ENCODE measurements around the gene RAVER1.
"Not testable (repeated sequence)": the region's sequence is repeated elsewhere in the genome, so short reads cannot be mapped to it uniquely, and the experiment has no call there.

Gene RAVER1, protein sequence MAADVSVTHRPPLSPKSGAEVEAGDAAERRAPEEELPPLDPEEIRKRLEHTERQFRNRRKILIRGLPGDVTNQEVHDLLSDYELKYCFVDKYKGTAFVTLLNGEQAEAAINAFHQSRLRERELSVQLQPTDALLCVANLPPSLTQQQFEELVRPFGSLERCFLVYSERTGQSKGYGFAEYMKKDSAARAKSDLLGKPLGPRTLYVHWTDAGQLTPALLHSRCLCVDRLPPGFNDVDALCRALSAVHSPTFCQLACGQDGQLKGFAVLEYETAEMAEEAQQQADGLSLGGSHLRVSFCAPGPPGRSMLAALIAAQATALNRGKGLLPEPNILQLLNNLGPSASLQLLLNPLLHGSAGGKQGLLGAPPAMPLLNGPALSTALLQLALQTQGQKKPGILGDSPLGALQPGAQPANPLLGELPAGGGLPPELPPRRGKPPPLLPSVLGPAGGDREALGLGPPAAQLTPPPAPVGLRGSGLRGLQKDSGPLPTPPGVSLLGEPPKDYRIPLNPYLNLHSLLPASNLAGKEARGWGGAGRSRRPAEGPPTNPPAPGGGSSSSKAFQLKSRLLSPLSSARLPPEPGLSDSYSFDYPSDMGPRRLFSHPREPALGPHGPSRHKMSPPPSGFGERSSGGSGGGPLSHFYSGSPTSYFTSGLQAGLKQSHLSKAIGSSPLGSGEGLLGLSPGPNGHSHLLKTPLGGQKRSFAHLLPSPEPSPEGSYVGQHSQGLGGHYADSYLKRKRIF

DNA sequence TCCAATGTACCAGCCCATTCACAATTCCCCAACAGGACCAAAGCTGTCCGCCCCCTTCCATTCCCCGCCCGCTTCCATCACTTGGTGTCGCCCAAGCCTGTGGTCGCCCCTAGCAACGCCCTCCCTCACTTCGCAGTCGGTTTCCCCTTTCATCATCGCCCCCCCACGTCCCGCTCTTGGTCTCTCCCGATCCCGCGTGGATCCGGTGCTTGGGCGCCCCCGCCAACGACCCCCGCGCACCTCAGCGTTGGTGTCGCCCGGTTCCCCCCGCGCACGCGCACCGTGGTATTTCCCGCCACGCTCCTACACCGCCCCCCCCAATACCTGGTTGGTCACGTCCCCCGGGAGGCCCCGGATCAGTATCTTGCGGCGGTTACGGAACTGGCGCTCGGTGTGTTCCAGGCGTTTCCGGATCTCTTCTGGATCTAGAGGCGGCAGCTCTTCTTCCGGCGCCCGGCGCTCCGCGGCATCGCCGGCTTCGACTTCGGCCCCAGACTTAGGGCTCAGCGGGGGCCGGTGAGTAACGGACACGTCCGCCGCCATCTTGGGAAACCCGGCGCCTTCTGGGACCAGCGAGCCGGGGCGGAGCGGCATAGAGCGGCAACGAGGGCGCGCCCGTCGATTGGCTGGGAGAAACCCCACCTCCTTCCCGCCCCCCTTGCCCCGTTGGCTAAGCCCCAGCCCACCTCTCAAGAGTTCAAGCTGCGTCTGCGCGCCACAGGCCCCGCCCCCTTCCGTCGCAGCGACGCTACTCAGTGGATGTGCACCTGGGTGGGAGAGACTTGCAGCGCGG, at the start of gene RAVER1:
Gene RAVER1 (minus strand): TSS at position 565 of the 793 bp plus-strand sequence. CDS start 22 bp downstream, at position 543.
- peak; percentile 96 to 99 (median 97) for DNase-seq (ENCODE audit: low read depth in 3 of 3)

DNA sequence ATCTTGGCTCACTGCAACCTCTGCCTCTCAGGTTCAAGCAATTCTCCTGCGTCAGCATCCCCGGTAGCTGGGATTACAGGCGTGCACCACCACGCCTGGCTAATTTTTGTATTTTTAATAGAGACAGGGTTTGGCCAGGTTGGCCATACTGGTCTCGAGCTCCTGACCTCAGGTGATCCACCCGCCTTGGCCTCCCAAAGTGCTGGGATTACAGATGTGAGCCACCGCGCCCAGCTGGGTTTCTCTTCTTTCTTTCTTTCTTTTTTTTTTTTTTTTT, 49.8 kb upstream of the RAVER1 start:
- not testable (repeated sequence) for DNase-seq (ENCODE audit: low read depth in 3 of 3)

DNA sequence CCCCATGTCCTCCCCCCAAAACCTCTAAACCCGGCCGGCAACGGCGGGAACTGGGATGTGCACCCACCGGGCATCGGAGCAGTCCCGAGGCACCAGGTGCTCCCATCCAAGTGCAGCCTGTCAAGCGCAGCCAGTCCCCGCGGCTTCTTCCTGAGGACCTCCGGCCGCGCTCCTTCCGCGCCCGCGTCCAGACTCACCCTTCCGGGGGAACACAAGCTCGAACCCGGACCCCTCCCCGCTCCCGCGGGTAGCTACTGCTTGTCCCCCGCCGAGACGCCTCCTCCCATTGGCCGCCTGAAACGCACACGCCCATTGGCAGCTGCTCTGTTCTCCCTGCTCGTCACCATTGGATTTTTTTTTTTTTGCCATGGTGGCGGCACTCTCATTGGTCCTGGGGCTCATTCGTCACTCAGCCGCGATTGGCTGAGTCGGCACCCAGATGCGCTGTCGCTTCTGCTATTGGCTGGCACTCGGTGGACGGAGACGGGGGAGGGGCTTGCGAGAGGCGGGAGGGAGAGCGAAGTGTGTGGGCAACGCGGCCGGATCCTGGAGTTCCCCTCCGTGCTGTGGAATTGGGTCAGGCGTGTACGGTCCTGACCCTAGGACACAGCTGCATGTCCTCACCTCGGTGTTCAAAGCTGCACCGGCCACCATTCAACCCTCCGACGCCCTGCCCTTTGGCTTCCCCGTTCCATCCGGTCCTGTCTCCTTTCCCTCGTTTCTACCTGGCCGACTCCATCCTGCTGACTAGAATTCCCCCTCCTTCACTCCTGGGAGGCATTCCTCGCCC, 47.2 kb upstream of the RAVER1 start, which contains the start of gene TYK2:
Gene TYK2 (minus strand): TSS at position 260 of the 790 bp plus-strand sequence. CDS start 2,166 bp downstream, outside the sequence.
- peak; percentile 90 to 96 (median 93) for DNase-seq (ENCODE audit: low read depth in 3 of 3)

DNA sequence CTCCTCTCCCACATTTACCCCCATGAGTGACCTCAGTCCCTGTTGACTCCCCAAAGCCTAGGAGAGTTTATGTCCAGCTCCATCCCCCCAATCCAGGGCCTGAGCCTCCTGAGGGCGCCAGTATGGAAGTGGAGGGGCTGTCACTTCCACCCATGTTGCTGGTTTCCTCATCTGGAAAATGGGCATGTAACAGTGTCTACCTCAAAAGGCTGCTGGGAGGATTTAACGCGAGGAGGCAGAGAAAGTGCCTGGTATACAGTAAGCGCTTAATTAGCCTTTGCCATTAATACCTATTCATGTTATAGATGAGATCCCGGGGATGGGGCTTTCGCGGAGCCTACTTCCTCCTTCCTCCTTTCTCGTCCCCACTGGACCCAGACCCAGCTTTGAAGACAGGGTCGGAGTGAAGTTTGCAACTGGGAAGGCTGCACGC, 46.6 kb upstream of the RAVER1 start:
- DNase-seq (ENCODE audit: low read depth in 3 of 3): no peak

DNA sequence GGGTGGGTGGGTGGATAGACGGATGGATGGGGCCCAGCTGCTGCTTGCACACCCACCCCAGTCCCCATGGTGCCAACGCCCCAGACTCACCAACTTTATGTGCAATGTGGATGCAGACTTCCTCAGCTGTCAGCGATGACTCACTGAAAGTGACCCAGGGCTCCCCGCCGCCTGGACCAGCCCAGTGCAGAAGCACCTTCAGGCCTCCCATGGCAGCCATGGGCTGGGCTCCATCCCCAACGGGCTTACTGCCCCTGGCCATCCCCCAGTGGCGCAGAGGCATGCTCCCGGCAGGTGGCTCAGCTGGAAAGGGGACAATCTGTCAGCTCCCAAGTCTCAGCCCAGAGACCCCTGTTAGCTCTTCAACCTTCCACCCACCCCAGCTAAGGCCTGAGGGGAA, 44.8 kb upstream of the RAVER1 start:
- no peak for DNase-seq (ENCODE audit: low read depth in 3 of 3)

DNA sequence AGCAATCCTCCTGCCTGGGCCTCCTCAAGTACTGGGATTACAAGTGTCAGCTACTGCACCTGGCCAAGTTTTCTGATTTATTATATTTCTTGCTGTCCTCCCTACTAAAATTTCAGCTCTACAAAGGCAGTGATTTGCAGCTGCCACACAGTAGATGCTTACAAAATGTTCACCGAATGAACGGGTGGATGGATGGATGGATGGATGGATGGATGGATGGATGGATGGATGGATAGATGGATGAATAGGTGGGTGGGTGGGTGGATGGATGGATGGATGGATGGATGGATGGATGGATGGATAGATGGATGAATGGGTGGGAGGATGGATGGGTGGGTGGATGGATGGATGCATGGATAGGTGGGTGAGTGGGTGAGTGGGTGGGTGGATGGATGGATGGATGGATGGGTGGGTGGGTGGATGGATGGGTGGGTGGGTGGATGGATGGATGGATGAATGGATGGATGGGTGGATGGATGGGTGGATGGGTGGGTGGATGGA, 43.9 kb upstream of the RAVER1 start:
- DNase-seq (ENCODE audit: low read depth in 3 of 3): not testable (repeated sequence)

DNA sequence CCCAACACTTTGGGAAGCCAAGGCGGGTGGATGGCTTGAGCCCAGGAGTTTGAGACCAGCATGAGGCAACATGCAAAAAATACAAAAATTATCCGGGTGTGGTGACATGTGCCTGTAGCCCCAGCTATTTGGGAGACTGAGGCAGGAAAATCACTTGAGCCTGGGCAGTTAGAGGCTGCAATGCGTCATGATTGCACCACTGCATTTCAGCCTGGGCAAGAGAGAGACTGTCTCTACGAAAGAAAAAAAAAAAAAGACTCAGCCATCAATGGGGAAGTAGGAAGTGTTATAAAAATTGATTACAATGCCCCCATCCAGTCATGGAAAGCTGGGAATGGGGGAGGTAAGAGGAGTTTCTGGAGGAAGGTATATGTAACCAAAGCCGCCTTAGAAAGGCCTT, 41.6 kb upstream of the RAVER1 start:
- DNase-seq (ENCODE audit: low read depth in 3 of 3): no peak

DNA sequence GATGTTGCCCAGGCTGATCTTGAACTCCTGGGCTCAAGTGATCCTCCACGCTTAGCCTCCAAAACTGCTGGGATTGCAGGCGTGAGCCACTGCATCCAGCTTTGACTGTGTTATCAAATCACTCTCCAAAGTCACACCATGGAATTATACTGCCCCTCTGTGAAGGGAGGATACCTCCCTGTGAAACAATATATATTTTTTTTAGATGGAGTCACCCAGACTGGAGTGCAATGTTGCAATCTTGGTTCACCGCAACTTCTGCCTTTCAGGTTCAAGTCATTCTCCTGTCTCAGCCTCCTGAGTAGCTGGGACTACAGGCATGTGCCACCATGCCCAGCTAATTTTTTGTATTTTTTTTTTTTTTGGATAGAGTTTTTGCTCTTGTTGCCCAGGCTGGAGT, 39.4 kb upstream of the RAVER1 start:
- no peak for DNase-seq (ENCODE audit: low read depth in 3 of 3)

DNA sequence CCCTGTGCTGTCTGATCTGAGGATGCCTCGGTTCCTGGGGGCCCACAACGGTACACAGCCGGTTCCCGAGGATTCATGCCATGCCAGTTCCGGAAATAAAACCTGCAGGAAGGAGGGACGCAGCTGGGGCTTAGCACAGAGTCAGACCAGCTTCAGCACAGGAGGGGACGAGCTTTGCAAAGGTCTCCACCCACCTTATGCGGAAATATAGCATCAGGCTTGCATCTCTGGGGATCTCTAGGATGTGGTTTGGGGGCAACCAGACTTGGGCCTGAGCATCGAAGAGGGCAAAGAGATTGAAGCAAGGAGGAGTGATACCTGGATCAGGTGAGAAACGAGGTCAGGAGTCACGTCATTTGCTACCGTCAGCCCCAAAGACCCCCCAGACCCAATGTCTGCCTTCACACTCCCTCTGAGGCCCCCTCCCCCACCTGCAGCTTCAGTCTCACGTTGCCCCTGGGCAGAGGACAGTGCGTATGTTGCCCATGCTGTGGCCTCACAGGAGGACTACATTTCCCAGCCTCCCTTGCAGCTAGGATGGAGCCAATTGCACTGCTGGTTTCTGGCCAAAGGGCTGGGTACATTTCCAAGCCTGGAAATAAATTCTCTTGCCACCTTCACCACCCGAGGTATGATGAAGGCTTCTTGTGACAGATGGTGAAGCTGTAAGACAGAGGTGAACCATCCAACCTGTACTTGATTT, 34.9 kb upstream of the RAVER1 start:
- DNase-seq (ENCODE audit: low read depth in 3 of 3): no peak

DNA sequence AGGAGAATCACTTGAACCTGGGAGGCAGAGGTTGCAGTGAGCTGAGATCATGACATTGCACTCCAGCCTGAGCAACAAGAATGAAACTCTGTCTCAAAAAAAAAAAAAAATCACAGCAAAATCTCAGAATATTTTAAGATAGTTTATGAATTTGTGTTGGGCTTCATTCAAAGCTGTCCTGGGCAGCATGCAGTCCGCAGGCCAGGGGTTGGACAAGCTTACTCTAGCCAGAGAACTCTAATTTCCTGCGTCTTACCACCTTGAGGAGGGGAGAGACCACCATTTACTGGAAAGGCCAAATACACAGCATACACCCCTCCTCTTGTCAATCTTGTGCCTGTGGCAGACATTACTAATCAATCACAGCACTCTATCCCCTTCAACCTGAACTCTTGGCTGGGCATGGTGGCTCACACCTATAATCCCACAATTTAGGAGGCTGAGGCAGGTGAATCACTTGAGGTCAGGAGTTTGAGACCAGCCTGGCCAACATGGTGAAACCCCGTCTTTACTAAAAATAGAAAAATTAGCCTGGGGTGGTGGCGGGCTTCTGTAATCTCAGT, 33.7 kb upstream of the RAVER1 start:
- not testable (repeated sequence) for DNase-seq (ENCODE audit: low read depth in 3 of 3)

DNA sequence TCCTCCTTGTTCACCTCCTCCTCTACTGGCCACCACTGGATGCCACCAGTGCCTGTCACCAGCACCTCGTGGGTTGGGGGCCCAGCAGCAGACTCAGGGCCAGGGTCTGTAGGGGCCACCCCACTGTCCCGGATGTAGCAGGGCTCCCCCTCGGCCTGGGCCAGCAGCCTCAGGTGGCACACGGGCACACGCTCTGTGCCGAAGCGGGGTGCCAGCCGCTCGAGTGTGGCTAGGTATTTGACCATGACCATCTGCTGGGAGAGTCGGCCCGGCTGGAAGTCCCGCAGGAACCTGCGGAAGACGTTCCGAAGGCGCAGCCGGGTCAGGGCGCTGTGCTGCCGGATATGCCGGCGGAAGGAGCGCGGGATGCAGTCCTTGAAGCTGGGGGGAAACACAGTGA, 32.2 kb upstream of the RAVER1 start:
- DNase-seq (ENCODE audit: low read depth in 3 of 3): no peak

DNA sequence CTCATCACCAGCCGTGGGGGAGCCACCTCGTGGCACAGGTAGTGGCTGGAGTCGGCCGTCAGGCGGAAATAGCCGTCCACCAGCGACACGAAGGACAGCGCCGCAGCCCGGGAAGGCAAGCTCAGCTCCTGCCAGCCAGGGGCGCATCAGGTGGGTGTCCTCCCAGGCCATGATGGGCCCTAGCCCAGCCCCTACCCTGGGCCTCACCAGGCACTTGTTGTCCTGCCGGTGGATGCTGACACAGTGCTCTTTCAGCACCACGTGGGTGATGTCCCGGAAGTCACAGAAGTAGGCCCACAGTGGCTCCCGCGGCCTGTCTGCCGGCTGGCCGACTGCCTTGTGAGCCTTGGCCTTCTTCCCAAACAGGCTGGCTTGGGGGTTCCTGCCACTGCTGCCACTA, 31.3 kb upstream of the RAVER1 start:
- no peak for DNase-seq (ENCODE audit: low read depth in 3 of 3)

DNA sequence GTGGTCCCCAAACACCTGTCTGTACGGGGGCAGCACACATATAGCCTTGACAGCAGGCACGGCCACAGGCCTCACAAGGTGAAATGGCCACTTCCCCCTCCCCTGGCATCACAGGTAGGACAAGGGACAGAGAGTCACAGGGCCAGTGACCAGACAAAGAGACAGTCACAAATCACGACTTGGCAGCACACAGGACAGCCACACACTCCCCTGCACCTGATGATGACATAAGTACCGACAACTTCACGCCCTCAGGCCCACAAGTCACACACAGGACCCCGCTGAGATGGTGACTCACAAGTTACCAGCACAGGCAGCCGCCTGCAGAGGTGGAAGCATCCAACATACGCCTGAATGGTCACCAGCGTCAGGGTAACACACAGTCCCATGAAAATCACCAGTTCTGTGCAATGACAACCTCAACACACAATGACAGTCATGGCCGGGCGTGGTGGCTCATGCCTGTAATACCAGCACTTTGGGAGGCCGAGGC, 30.5 kb upstream of the RAVER1 start:
- DNase-seq (ENCODE audit: low read depth in 3 of 3): no peak

DNA sequence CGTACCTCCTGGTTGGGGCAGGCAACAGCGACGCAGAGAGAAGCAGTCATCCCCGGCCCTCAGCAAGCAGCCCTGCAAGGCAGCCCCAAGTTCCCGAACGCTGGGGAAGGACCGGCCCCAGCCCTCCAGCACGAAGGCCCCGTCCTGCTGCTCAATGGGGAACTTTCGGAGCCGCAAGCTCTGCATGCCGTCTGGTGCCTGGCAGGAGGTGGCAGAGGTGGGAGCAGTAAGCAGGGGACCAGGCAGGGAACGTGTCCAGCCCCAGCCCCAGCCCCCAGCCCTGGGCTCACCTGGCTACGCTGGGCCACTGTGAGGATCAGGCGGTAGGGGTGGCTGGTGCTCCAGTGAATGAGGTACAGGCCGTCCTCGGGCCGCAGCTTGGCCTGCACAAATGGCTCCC, 28.9 kb upstream of the RAVER1 start:
- DNase-seq (ENCODE audit: low read depth in 3 of 3): no peak

DNA sequence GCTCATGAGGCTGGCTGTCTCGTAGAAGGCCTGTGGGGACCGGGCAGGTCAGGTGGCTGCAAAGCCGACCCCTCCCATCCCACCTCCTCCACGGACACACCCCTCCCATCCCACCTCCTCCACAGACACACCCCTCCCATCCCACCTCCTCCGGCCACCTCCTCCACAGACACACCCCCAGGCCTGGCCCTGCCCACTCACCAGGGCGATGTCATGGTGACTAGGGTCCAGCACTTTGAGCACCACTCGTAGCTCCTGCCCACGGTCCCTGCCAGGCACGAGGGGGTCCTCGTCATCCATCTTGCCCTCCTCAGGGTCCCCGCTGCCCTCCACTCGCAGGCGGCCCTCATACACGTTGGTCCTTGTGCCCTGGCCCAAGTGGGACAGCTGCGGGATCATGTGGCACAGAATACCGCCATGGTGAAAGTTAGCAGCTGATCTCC, 28.3 kb upstream of the RAVER1 start:
- DNase-seq (ENCODE audit: low read depth in 3 of 3): no peak

DNA sequence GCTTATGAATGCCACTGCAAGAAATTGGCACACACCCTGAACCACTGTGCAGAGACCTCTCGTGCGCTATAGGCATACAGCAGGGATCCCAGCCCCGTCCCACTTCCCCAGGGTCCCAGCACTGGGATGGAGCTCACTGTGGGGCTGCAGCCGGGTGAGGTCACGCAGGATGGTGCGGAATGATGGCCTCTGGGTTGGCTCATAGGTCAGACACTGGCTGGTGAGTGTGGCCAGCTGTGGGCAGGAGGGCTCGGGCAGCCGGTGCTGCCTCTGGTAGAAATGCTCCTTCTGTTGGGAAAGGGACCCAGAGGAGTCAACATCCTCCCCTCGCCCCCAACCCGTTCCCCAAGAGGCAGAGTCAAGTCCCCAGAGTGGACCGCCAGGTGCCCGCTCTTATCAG, 23.1 kb upstream of the RAVER1 start:
- DNase-seq (ENCODE audit: low read depth in 3 of 3): no peak

DNA sequence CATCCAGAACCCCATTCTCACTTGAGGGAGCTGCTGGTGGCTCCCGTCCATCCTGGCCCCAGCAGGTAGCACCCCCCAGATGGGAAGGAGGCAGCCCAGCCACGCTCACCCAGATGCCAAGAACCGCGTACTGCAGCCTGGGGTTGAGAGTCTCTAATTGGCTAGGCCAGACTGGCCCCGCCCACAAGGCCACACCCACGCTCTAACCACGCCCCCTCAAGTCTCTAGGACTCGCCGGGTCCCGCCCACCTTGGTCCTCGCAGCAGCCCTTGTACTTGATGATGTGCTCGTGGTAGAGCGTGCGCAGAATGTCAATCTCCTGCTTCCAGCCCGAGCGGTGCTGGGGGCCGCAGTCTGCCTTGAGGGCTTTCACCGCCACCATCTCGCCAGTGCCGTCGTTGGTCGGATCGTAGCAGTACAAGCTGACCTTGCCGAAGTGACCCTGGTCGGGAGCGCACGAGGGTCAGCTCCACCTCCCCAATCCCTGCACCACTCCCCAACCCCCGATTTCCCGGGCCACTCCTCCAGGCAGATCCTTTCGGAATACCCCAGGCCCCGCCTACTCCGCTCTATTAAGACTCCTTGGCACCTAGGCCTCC, 20.6 kb upstream of the RAVER1 start:
- DNase-seq (ENCODE audit: low read depth in 3 of 3): peak; percentile 35 to 56 (median 48)

DNA sequence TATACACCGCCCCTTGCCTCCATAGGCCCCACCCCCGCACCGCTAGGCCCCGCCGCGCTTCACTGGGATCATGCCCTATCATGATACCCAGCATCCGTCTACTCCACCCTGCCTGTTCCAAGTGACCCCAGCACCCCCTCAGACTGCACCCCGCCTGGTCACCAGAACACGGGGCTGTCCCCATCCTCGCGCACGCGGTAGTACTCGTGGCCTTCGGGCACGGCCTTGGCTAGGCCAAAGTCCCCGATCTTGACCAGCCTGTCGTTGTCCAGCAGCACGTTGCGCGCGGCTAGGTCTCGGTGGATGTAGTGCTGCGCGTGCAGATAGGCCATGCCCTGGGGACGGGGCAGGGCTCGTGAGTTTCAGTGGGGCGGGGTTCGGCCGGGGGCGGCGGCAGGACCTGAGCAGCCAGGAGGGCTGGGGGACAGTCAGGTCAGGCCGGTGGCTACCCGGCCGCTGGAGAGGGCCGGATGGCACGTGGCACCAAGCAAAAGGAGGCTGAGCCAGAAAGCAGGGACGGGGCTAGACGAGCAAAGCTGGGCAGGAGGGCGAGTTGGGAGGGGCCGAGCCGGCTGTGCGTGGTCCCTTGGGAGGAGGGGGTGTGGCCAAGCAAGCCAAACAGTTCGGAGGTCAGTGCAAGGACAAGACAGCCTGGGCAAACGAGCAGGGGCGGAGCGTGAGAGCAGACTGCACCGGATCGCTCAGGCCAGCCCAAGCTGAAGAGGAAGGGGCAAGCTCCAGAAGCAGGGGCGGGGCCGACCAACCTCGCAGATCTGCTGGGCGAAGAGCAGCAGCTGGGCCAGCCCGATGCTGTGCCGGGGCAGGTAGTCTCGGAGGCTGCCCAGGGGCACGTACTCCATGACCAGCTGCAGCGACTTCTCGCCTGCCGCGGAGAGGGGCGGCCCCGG, 19.7 kb upstream of the RAVER1 start:
- no peak for DNase-seq (ENCODE audit: low read depth in 3 of 3)

DNA sequence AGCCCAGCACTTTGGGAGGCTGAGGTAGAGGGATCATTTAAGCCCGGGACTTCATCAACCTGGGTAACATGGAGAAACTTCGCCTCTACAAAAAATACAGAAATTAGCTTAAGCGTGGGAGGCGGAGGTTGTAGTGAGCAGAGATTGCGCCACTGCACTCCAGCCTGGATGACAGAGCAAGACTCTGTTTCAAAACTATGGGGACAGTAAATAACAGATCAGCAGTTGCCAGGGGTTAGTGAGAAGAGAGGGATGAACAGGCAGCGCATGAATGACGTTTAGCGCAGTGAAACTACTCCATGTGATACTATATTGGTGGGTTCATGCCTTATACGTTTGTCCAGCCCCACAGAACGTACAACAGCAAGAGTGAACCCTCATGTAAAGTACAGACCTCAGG, 13.2 kb upstream of the RAVER1 start:
- DNase-seq (ENCODE audit: low read depth in 3 of 3): no peak

Measured in stimulated activated CD4-positive, alpha-beta T cell treated with anti-CD3 and anti-CD28 coated beads, TNF-alpha, amount 100 ng/mL, for 48 hours (primary cell).